SKM-1 (cell line): Measurements from ENCODE around the gene RBMX.
"Not testable (repeated sequence)": the region's sequence is repeated elsewhere in the genome, so short reads cannot be mapped to it uniquely, and the experiment has no call there.

ENCODE experiments used
- DNase-seq: peaks from one replicate; lab custom pipeline; 2025; ENCODE audit not compliant: unreplicated experiment; lab: John Stamatoyannopoulos, UW

RBMX gene

GRCh38 chrX:136880452-136881013 lies at the start of gene RBMX:
TSS of gene RBMX (minus strand) at chrX:136880725. CDS start at chrX:136879427, 1,298 bp downstream.
- DNase-seq: peak; percentile 68

DNA sequence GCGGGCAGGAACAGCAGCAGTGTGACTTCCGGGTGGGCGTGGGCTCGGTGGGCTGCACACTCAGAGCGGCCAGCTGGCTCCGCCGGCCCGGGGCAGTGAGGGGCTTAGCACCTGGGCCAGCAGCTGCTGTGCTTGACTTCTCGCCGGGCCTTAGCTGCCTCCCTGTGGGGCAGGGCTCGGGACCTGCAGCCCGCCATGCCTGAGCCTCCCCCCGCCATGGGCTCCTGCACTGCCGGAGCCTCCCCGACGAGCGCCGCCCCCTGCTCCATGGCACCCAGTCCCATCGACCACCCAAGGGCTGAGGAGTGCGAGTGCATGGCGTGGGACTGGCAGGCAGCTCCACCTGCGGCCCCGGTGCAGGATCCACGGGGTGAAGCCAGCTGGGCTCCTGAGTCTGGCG lies 40.9 kb upstream of the RBMX start:
- DNase-seq: not testable (repeated sequence)

DNA sequence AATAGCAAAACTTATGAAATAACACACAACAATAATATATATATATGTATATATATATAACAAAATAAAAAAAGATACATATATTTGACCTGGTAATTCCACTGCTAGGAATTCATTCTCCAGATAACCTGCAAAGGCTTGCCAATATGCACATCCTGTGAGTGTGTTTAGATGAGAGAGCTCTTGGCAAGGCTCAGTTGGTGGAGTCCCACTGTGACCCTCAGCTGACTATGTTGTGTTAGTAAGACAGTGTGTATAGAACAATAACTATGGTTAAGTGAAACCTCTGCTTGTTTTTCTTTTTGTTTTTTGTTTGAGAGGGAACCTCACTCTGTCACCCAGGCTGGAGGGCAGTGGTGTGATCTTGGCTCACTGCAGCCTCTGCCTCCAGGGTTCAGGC lies 39.5 kb upstream of the RBMX start:
- DNase-seq: no peak

DNA sequence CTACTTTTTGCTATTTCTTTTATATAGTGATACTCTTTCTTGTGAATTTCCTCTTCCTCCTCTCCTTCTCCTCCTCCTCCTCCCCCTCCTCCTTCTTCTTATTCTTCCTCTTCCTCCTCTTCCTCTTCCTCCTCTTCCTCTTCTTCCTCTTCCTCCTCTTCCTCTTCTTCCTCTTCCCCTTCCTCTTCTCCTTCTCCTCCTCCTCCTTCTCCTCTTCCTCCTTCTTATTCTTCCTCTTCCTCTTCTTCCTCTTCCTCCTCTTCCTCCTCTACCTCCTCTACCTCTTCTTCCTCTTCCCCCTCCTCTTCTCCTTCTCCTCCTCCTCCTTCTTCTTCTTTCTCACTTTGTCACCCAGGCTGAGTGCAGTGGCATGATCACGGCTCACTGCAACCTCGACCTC lies 36.3 kb upstream of the RBMX start:
- DNase-seq: no peak

GRCh38 chrX:136911661-136912060 lies 31.1 kb upstream of the RBMX start:
- not testable (repeated sequence) for DNase-seq

- no peak for DNase-seq
Observed at GRCh38 chrX:136911253-136911652, 30.7 kb upstream of the RBMX start.

DNA sequence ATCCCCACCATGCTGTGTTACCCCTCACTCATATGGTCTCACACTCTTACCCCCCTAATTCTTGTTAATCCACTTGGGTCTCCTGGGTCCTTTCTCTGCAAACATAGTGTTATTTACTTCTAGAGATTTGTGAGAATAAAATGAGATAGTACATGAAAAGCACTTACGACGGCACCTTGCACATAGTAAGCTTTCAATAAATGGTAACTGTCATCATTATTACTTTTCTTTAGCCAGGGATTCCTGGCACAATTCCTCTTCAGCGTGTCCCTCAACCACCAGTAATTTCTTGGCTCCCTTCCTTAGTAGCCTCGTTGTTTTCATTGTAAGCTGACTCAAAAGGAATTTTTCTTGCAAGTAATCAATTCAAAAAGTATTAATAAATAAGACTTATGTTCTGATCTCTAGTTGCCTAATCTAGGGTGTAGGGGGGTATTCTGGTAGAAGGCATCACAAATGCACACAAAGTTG lies 30.1 kb upstream of the RBMX start:
- DNase-seq: no peak

- DNase-seq: peak; percentile 84
Observed at GRCh38 chrX:136909706-136910564, 29.4 kb upstream of the RBMX start.

- peak; percentile 49 for DNase-seq
Observed at GRCh38 chrX:136909119-136909705, 28.7 kb upstream of the RBMX start.

DNA sequence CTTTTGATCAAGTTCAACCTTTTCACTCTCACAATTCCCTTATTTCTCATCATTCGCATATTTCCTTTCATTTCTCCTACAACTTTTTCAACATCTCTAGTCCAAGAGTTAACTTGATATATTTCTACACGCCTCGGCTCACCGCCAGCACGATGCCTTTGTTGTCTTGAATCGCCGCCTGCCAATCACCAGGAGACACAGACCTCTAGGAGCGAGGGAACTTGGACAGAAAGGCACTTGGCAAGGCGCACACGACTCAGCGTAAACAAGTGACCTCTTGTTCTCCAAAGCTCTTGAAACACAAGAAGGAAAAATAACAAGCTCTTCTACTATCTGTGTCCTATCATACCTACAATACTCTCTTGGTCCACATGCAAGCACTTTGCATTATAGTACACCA lies 27.1 kb upstream of the RBMX start:
- no peak for DNase-seq

- no peak for DNase-seq
Observed at GRCh38 chrX:136906921-136907510, 26.5 kb upstream of the RBMX start.

DNA sequence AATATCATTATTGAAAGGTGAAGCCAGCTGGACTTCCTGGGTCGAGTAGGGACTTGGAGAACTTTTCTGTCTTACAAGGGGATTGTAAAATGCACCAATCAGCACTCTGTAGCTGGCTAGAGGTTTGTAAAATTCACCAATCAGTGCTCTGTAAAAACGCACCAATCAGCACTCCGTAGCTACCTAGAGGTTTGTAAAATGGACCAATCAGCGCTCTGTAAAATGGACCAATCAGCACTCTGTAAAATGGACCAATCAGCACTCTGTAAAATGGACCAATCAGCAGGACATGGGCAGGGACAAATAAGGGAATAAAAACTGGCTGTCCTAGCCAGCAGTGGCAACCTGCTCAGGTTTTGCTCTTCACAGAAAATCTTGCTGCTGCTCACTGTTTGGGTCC lies 23.5 kb upstream of the RBMX start:
- DNase-seq: not testable (repeated sequence)

DNA sequence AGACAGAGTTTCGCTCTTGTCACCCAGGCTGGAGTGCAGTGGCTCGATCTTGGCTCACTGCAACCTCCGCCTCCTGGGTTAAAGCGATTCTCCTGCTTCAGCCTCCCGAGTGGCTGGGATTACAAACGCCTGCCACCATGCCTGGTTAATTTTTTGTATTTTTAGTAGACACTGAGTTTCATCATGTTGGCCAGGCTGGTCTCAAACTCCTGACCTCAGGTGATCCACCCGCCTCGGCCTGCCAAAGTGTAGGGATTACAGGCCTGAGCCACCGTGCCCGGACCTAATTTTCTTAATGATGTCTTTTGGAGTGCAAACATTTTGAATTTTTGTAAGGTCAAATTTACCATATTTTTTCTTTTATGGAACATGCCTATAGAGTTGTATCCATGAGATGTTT lies 19.5 kb upstream of the RBMX start:
- DNase-seq: not testable (repeated sequence)

DNA sequence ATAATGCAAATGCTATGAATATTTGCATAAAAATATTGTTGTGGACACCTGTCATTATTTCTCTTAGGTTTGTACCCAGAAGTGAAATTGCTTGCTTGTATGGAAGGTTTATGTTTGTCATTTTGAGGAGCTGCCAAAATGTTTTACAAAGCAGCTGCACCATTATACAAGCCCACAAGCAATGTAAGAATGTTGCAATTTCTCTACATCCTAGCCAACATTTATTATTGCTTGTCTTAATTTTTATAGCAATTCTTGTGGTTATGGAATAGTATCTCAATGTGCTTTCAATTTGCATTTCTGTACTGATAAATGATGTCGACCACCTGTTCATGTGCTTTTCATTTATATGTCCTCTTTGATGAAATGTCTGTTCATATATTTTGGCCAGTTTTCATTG lies 18.7 kb upstream of the RBMX start:
- no peak for DNase-seq

DNA sequence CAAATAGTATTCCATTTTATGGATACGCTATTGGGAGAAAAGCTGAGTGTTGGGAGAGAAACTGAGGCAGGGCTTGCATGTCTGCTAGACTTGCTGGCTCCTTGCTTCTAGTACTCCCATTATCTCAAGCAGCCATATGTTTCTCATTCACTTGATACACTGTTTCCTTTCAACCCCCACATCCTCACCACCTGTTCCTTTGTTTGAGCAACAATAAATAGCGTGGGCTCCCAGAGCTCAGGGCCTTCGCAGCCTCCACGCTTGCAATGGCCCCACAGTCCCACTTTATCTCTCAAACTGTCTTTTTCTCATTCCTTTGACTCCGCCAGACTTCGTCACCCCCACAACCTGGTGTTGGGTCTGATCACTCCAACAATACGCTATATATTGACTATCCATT lies 18.2 kb upstream of the RBMX start:
- DNase-seq: not testable (repeated sequence)

DNA sequence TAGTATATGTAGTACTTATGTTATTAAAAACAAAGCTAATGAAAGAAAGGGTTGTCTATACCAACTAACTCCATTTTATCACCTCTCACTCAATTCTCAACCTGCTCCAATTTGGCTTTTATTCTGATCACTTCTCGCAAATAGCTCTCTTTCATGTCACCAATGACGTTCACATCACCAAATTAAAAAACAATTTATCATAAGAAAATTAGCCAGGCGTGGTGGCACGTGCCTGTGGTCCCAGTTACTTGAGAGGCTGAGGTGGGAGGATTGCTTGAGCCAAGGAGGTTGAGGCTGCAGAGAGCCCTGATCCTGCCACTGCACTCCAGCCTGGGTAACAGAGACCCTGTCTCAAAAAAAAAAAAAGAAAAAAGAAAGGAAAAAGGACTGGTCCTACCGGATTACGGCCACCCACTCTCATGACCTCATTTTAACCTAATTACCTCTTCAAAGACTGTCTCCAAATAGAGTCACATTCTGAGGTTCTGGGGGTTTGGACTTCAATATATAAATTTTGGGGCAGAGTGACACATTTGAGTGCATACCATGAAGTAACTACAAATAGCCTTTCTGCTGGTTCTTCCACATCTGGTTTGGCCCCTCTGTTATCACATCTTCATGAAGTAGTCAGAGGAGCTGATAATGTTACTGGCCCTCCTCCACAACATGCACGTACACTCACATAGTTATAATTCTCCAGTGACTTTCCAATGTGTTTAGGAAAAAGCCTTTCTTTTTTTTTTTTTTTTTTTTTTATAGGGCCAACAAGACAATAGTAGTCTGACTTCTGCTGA lies 15.8 kb upstream of the RBMX start:
- DNase-seq: no peak

GRCh38 chrX:136892412-136892811 lies 11.9 kb upstream of the RBMX start:
- DNase-seq: no peak

DNA sequence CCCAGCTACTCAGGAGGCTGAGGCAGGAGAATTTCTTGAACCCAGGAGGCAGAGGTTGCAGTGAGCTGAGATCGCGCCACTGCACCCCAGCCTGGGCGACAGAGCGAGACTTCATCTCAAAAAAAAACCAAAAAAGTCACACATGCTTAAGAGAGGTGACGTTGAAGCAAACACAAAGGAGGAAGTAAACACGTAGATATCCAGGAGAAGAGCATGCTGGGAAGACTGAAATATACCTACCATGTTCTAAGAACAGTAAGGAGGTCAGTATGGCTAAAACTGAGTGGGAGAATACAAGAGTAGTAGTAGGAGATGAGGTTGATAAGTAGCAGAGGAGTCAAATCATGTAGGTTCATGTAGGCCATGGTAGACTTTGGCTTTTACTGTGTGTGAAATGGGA lies 10.1 kb upstream of the RBMX start:
- not testable (repeated sequence) for DNase-seq

GRCh38 chrX:136889269-136889668 lies 8.7 kb upstream of the RBMX start:
- DNase-seq: no peak

DNA sequence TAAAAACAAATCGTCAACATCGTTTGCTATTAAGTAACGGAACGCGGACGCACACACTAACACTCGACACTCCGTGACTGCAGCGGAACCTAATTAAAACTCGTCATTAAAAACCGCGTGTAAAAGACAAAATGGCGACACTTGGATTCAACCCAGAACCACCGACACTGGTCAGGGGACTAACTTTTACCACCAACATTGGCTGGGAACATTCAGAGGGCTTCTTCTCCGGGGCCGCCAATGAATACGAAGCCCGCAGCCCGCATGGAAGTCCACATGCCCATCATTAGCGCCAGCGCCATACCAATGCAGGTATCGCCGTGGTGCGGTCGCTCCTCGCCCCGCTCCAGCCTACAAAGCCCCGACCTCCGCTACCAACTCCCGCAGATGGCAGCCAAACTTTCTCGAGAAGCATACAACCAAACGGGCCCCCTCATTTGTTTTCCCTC lies 498 bp downstream of the RBMX start:
- no peak for DNase-seq
